Suprapubic skin (tissue), 3 donors: ENCODE measurements around the gene PAF1.

Experiments
- CTCF ChIP-seq, 2 donors: fragments of 200-600 bp in 1 of 2; fragments of 450-650 bp in 1 of 2; sonication (generic) in 1 of 2; IDR thresholded peaks; one replicate each; pipeline ENCODE4 v1.5.1; 2016 to 2019; ENCODE audit warnings: antibody characterized with exemption in 2 of 2, mild to moderate bottlenecking in 1 of 2, moderate library complexity in 1 of 2
- POLR2A ChIP-seq, 2 donors: fragments of 450-650 bp; IDR thresholded peaks; one replicate each; pipeline ENCODE4 v1.6.1; 2017; ENCODE audit warnings: antibody characterized with exemption in 2 of 2, mild to moderate bottlenecking in 2 of 2, moderate library complexity in 2 of 2

- TF ChIP-seq CTCF (IDR thresholded peaks at IDR 0.05) (no peak), POLR2A (IDR thresholded peaks at IDR 0.05) (no peak)
These were observed 37.6 kb upstream of the PAF1 start for GRCh38 chr19:39428283-39429112.
